Type B pancreatic cell (in vitro differentiated cells): ENCODE results near the gene BCS1L. TPM values are rescaled to one million over a fixed set of nuclear protein-coding genes. Genes with fewer than 3 reads are reported as not detected.

Experiments used
- DNase-seq: peaks from one replicate; pipeline ENCODE4 v3.0.0; 2021; ENCODE audit warnings: mixed read lengths; ENCODE audit not compliant: unreplicated experiment; ENCODE audit errors: extremely low spot score
- H3K27ac Mint-ChIP-seq: 2 replicates; pipeline ENCODE4 v1.8.0; 2021; ENCODE audit warnings: mild to moderate bottlenecking, mixed read lengths
- H3K27me3 Mint-ChIP-seq: 2 replicates; pipeline ENCODE4 v1.8.0; 2021; ENCODE audit warnings: mixed read lengths
- H3K36me3 Mint-ChIP-seq: 2 replicates; pipeline ENCODE4 v1.8.0; 2021; ENCODE audit warnings: mixed read lengths
- H3K4me1 Mint-ChIP-seq: one replicate; pipeline ENCODE4 v1.8.0; 2021; ENCODE audit warnings: mixed read lengths; ENCODE audit not compliant: unreplicated experiment
- H3K4me3 Mint-ChIP-seq: 2 replicates; pipeline ENCODE4 v1.8.0; 2021; ENCODE audit warnings: mild to moderate bottlenecking, mixed read lengths
- H3K9me3 Mint-ChIP-seq: 2 replicates; pipeline ENCODE4 v1.8.0; 2021; ENCODE audit warnings: mixed read lengths
- total RNA-seq: library from RNA; stranded (reverse); gene quantifications from 2 replicates; pipeline ENCODE4 v1.2.1, GENCODE V29; 2021; ENCODE audit warnings: low replicate concordance
- TF ChIP-seq, protein P1 (sequence below): fragments of 200-600 bp; sonication (generic); conservative IDR thresholded peaks from 2 replicates; pipeline ENCODE4 v1.5.0; 2021; ENCODE audit warnings: antibody characterized with exemption, mild to moderate bottlenecking

The BCS1L gene
- total RNA-seq, 1 donor from 2014 or later, result 64.2 TPM

DNA sequence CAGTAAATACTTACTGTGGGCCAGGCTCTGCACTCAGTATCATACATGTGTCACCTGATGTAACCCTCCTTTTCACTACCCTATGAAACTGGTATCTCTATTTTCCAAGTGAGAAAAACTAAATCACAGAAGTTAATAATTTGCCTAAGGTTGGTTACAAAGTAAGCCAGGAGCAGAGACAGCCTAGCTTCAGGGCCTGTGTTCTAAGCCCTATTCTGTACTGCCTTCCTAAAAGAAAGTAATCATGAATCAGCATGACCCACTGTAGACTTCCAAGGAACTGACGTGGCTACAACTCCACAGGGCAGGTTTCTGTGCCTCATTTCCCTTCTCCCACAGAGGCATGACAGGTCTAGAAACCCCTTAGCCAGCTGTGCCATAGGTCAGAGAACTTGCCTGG is 14.4 kb upstream of the BCS1L start:
- H3K27ac Mint-ChIP-seq, result no peak overlapping the region

DNA sequence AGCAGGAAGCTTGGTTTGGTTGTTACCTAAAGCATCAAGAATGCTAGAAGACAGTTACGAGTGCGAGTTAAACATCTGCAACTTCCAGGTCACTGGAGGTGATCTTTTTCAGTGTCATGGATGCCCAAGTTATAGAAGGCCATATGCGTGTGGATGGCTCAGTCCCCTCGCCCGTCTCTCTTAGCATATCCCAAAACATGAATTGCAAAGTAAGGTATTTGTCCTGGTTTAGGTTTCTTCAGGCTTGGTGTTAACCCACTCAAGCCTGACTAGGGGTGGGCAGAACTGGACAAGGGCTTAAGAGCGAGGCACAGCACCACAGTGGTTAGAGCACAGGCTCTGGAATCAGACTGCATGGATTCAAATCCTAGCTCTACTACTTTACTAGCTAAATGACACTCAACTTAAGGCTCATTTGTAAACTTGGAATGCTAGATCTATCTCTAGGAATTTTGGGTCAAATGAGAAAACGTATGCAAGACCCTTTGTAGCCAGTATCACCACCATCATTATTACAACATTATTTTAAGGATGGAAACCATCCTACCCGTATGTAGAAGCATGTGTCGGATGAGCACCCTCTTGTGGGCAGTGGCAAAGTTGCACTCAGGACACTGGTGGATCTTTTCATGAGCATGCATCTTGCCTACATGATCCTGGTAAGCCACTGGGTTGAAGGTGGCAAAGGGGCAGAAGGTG is 11.2 kb upstream of the BCS1L start:
- no peak overlapping the region for H3K27ac Mint-ChIP-seq
- TF ChIP-seq, protein P1, sequence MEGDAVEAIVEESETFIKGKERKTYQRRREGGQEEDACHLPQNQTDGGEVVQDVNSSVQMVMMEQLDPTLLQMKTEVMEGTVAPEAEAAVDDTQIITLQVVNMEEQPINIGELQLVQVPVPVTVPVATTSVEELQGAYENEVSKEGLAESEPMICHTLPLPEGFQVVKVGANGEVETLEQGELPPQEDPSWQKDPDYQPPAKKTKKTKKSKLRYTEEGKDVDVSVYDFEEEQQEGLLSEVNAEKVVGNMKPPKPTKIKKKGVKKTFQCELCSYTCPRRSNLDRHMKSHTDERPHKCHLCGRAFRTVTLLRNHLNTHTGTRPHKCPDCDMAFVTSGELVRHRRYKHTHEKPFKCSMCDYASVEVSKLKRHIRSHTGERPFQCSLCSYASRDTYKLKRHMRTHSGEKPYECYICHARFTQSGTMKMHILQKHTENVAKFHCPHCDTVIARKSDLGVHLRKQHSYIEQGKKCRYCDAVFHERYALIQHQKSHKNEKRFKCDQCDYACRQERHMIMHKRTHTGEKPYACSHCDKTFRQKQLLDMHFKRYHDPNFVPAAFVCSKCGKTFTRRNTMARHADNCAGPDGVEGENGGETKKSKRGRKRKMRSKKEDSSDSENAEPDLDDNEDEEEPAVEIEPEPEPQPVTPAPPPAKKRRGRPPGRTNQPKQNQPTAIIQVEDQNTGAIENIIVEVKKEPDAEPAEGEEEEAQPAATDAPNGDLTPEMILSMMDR, result peak; percentile 88
- no peak for DNase-seq
- no peak overlapping the region for H3K4me3 Mint-ChIP-seq
- no peaks in the 10 kb centered on the region for H3K4me1 Mint-ChIP-seq
- H3K27me3 Mint-ChIP-seq, result no peaks in the 10 kb centered on the region
- H3K36me3 Mint-ChIP-seq, result no peaks in the 10 kb centered on the region
- H3K9me3 Mint-ChIP-seq, result no peaks in the 10 kb centered on the region

More for the DNA sequence above, 14.4 kb upstream of the BCS1L start:
- no peak for DNase-seq
- TF ChIP-seq, protein P1, result no peak
- no peaks in the 10 kb centered on the region for H3K4me1 Mint-ChIP-seq
- no peak overlapping the region for H3K4me3 Mint-ChIP-seq
- no peaks in the 10 kb centered on the region for H3K27me3 Mint-ChIP-seq
- no peaks in the 10 kb centered on the region for H3K36me3 Mint-ChIP-seq
- H3K9me3 Mint-ChIP-seq, result no peaks in the 10 kb centered on the region

DNA sequence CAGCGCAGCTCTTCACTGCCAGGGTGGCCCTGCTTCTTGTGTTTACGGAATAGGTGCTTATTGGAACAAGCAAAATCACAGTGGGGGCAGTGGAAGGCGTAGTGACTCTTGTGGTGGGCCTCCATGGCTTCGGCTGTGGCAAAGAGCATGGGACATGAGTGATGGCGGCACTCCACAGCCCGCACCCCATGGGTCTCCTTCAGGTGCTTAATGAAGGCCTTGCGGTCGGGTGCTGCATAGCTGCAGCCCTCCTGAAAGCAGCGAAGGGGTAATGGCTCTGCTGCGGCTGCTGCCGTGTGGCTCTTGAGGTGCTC is 10.7 kb upstream of the BCS1L start:
- no peaks in the 10 kb centered on the region for H3K9me3 Mint-ChIP-seq

DNA sequence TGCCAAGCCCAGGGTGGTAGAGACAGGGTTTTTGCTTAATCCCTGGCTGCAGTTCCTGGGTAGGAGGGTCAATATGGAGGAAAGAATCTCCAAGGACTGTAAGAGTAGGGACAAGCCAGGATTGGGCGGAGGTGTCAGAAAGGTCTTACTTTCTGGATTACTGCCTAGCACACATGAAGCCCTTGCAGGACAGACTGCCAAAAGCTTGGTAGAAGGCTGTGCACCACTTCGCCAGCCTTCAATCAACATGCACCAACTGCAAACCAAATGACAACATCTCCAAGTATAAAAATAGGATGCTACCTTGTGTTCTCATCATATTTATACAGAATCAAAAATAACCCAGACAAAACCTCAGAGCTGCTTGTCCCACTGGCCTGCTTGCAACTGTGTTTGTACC is 3.7 kb upstream of the BCS1L start:
- peaks cover 10% of the 10 kb centered on the region for H3K36me3 Mint-ChIP-seq
- H3K4me1 Mint-ChIP-seq, result peaks cover 18% of the 10 kb centered on the region
- no peak overlapping the region for H3K4me3 Mint-ChIP-seq
- H3K9me3 Mint-ChIP-seq, result no peaks in the 10 kb centered on the region
- H3K27ac Mint-ChIP-seq, result no peak overlapping the region
- no peaks in the 10 kb centered on the region for H3K27me3 Mint-ChIP-seq
- no peak for DNase-seq
- TF ChIP-seq, protein P1, result no peak

More for the DNA sequence above, 10.7 kb upstream of the BCS1L start:
- no peak for DNase-seq
- Mint-ChIP-seq H3K27ac (no peak overlapping the region), H3K4me3 (no peak overlapping the region), H3K27me3 (no peaks in the 10 kb centered on the region), H3K36me3 (no peaks in the 10 kb centered on the region), H3K4me1 (no peaks in the 10 kb centered on the region)
- TF ChIP-seq, protein P1, result no peak

DNA sequence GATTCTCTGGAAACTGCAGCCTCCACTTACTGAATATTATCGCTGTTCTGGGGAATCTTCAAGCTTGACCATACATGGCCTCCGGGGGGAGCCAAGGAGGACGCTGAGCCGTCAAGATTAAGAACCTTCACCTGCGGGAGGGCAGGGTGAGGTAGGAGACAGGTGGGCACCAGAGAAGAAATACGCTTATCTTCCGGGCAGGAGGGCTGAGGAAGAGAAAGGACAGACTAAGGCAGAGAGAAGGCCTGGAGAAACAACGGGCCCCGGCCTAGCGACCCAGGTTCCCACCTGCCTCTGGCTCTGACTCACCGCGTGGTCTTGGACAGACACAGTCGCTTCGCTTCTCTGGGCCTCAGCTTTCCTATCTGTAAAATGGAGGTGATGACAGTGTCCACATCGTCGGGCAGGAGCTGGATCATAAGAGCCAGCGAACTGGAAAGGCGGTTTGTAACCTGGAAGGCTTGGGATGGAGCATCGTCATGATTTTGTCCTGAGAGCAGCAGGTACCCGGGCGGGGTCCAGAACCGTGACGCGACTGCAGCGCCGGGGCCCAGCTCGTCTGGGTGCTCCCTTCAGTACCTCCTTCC is 719 bp upstream of the BCS1L start:
- H3K27ac Mint-ChIP-seq, result peak overlapping the region; percentile 94
- TF ChIP-seq, protein P1, result peak; percentile 68
- DNase-seq, result no peak
- H3K4me3 Mint-ChIP-seq, result peak overlapping the region; percentile 100
- no peaks in the 10 kb centered on the region for H3K9me3 Mint-ChIP-seq
- peaks cover 18% of the 10 kb centered on the region for H3K36me3 Mint-ChIP-seq
- peaks cover 18% of the 10 kb centered on the region for H3K4me1 Mint-ChIP-seq
- no peaks in the 10 kb centered on the region for H3K27me3 Mint-ChIP-seq
